Loucy (cell line): Measurements from ENCODE around the gene STARD10.
A peak's percentile ranks its signal among the peaks of the same experiment; 100 is the strongest.

Experiments used
- CTCF ChIP-seq: fragments of 200-600 bp; sonication (generic); conservative IDR thresholded peaks from 2 replicates; pipeline ENCODE4 v1.5.1; 2014; ENCODE audit warnings: mild to moderate bottlenecking, antibody characterized with exemption, low read length
- EZH2phosphoT487 ChIP-seq: fragments of 200-600 bp; IDR thresholded peaks from 2 replicates; pipeline ENCODE4 v1.6.1; 2018; ENCODE audit warnings: antibody characterized with exemption, mild to moderate bottlenecking, moderate library complexity, borderline replicate concordance

DNA sequence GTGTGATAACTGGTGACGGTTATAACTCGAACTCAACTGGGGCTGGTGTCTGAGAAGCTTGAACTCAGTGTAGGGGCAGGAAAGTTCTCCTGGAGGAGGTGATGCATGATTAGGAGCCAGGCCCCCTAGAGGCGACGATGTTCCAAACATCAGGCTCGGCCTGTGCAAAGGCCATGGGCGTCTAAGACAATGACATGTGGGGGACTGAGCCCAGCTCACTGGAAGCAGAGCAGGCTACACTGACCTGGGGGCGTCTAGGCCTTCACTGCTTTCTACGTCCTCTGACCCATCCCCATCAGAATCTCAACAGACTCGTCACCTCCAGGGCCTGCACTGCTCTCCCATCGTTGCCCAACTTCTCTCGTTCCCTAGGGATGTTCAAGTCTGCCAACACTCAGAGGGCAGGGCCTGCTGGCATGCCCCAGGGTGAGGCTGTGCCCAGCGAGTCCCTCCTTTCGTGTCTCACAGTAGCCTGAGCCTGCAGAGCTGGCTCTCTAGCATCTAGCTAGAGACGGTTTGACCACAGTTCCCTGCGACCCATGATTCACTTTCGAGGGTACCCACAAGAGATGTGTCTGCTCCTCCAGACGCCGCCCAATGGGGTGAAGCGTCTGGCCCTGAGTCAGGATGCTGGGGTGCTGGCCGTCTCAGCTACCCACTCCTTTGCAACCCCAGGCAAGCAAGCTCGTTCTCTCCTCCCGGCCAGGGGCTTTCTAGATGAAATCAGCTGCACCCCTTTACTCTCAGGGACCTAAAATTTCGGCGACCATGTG, 19.3 kb upstream of the STARD10 start:
- peak; percentile 77 for TF ChIP-seq CTCF
- no peak for TF ChIP-seq EZH2phosphoT487
